Measurements from ENCODE around the gene CSTPP1. TPM values are rescaled to one million over a fixed set of nuclear protein-coding genes. Genes with fewer than 3 reads are reported as not detected.

CSTPP1 gene
- total and polyA plus RNA-seq, 2 of the 8 experiments (the other 6 are each of a cell fraction or from before 2014, with no cell fraction given): 24.2 to 28.7 TPM

DNA sequence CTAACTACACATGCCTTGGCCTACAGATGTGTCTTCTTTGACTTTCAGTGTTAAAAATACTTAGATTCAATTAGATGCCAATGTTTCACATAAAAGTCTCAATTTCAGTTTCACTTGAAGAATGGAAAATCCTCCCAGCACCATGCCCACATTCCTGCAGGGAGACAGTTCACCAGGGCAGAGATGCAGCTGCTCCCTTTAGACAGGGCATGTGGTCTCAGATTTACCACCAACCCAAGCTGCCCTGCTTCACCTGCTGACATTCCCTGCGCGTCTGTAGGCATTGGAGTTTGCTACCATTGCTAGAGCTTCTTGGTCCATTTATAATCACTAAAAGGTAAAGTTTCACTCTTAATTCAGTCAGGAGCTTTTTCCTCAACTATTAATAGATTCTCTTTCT lies 126.2 kb downstream of the CSTPP1 start (continued):
- TF ChIP-seq, protein P1, sequence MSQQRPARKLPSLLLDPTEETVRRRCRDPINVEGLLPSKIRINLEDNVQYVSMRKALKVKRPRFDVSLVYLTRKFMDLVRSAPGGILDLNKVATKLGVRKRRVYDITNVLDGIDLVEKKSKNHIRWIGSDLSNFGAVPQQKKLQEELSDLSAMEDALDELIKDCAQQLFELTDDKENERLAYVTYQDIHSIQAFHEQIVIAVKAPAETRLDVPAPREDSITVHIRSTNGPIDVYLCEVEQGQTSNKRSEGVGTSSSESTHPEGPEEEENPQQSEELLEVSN (IDR thresholded peaks at IDR 0.05): peak; percentile 38; the same call in 1 of the 2 replicates
- TF ChIP-seq TCF12 (IDR thresholded peaks at IDR 0.05; ENCODE audit: low read depth, low read length): no peak
- TF ChIP-seq NANOG (IDR thresholded peaks at IDR 0.05; ENCODE audit: insufficient read depth, low read depth, low read length, poor library complexity, severe bottlenecking): no peak
